Smooth muscle cell of trachea (primary cell): ENCODE measurements around the gene LIMS2. TPM values are rescaled to one million over a fixed set of nuclear protein-coding genes. Genes with fewer than 3 reads are reported as not detected.

ENCODE experiments used
- total RNA-seq: library from RNA; depleted of rRNA; stranded (reverse); fragments of >200 nt; gene quantifications from 2 replicates; pipeline ENCODE4 v1.2.1, GENCODE V29; 2014

The LIMS2 gene, protein sequence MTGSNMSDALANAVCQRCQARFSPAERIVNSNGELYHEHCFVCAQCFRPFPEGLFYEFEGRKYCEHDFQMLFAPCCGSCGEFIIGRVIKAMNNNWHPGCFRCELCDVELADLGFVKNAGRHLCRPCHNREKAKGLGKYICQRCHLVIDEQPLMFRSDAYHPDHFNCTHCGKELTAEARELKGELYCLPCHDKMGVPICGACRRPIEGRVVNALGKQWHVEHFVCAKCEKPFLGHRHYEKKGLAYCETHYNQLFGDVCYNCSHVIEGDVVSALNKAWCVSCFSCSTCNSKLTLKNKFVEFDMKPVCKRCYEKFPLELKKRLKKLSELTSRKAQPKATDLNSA
- total RNA-seq: 0.44 and 2.3 TPM in 2 replicates

DNA sequence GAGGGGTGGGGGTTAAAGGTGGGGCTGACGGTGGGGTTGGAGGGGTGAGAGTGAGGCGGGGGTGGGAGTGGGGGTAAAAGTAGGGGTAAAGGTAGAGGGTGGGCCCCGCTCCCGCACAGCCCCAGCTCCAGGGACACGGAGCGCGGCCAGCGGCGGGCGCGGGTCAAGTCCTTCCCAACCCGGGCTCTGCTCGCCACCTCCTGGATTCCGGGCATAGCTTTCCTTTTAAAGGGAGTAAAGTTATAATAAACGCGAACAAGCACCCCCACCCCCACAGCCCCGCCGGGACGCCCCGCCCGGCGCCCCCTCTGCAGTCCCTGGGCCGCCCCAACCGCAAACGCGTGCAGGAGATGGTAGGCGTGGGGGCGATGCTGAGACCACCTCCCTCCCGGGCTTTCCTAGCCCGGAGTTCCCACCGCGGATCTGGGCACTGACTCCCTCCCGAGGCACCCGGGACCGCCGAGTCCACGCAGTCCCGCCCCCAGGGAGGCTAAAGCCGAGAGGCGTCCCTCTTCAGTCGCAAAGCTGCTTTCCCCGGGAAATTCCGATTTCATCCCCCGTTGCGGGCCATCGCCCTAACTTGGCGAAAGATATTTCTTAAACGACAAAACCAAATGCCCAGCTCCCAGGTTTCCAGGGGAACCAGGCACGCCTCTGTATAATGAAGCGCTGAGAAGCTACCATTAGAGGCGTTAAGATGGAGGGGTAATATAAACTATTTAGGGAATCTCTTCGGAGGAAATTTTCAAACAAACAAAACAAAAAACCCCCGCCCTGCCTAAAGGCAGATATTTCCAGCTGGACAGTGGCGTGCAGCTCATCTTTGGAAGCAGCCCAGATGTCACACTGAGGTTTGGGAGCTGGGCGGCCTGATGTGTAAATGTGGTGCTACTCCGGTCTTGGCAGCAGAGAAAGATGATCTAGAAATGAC, at the start of gene LIMS2:
Gene LIMS2, minus strand, starts transcription at position 200 of the 931 bp plus-strand sequence. CDS start 506 bp downstream, outside the sequence.

DNA sequence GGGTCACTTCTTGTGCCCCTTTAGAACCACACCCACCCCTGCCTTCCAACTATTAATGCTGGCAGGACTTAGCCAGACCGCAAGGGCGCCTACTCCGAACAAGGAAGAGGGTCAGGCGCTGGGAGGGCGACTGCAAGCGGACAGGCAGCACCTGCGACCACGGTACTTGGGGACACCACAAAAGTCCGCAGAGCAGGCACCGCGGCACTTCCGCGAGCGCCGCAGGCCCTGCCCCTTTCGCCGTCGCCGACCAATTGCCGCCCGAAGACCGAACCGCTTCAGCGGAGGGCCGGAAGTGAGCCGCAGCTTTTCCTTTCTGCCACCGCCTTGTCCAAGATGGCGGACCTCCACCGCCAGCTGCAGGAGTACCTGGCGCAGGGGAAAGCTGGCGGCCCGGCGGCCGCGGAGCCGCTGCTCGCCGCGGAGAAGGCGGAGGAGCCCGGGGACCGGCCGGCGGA, 25.9 kb upstream of the LIMS2 start, which contains the start of gene SFT2D3:
Gene SFT2D3, plus strand, starts transcription at position 305 of the 458 bp plus-strand sequence. Its CDS starts 32 bp downstream, at position 337.

DNA sequence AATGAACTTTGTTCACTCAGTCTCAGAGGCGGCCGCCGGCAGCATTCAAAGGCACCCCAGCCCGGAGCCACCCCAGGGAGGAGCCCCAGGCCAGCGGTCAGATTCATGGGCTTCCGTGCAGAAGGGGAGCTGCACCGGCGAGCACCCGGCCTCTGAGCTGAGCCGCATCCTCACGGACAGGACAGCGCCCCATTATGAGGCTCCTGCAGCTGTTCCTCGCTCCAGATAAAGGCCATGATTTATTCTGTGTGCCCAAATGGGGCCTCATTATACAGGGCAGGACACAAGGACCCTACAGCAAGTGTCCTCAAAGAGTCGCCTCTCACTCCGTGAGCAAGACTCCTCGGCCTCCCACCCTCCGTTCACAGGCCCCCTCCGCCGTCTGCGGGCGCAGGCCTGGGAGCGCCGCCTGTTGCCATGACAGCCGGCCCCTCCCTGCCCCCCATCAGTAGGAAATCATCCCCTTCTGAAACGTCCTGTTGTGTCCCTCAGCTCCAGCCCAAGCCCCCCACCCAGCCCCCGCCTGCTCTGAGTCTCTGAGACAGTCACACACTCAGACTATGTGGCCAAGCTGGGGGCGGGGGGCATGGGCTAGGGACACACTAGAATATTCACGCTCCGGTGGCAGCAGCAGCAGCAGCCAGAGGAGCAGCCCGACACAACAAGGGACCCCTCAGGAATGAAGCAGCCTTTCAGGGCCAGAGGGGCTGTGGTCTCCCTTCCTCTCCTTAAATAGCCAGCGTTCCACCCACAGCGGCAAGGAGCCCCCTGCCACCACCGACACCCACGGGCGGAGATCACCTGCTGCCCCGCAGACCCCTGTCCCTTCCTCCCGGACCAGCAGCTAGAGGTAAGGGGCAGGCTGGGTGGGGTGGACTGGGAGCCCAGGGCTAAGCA, 29.7 kb downstream of the LIMS2 start, which contains the start of gene GPR17:
Gene GPR17, plus strand, starts transcription at position 759 of the 897 bp plus-strand sequence. CDS start 4,583 bp downstream, outside the sequence.

Other genes starting within 250 kb of the LIMS2 start
- gene IWS1, start 149.0 kb downstream of the LIMS2 start, total RNA-seq: 34.2 and 43.0 TPM in 2 replicates
- under 0.01 TPM in 1 of 2 replicates, not detected in the other for gene MYO7B, start 139.8 kb downstream of the LIMS2 start, total RNA-seq
- not detected in 2 replicates for gene GPR17, start 29.4 kb downstream of the LIMS2 start, total RNA-seq
- gene SFT2D3, start 26.0 kb upstream of the LIMS2 start, total RNA-seq: 5.2 and 6.6 TPM in 2 replicates
- 27.3 and 32.4 TPM in 2 replicates for gene WDR33, start 135.6 kb upstream of the LIMS2 start, total RNA-seq
- 18.2 and 18.5 TPM in 2 replicates for gene POLR2D, start 182.6 kb upstream of the LIMS2 start, total RNA-seq
- 10.2 and 12.9 TPM in 2 replicates for gene AMMECR1L, start 210.4 kb upstream of the LIMS2 start, total RNA-seq